ENCODE data around the gene EXOC2.

Gene EXOC2

DNA sequence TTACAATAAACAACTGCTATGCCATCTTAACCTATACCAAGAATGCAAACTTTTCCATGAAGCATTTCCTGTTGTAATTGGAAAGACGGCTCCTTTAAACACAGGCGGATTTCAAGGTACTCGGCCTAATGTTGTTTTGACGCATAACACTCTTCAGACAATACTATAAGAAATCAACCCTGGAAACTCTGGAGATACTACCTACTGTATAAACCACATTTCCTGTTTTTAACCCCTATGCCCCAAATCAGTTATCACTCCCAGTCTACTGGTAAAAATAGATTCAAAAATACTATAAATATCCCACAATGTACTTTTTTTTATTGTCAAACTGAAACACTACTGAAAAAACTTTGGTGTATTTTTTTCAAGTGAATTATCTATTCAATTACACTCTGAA, 183.3 kb downstream of the EXOC2 start:
- POLR2A ChIA-PET = no interaction called here
- DNase-seq (ENCODE audit: extremely low spot score) = no peak
- CTCF ChIA-PET = no interaction called here
- TF ChIP-seq FOXM1 (IDR thresholded peaks at IDR 0.05; ENCODE audit: borderline replicate concordance) (no peak), LEF1 (IDR thresholded peaks at IDR 0.05; ENCODE audit: borderline replicate concordance) (no peak), BHLHE40 (IDR thresholded peaks at IDR 0.05; ENCODE audit: borderline replicate concordance) (no peak), FOXA1 (IDR thresholded peaks at IDR 0.05) (no peak), ZNF384 (IDR thresholded peaks at IDR 0.05) (no peak), HDGF (IDR thresholded peaks at IDR 0.05; ENCODE audit: borderline replicate concordance) (no peak), NFRKB (IDR thresholded peaks at IDR 0.05) (no peak), FOXK2 (IDR thresholded peaks at IDR 0.05) (no peak), ARNT (IDR thresholded peaks at IDR 0.05) (no peak), SP1 (IDR thresholded peaks at IDR 0.05) (no peak), SUZ12 (IDR thresholded peaks at IDR 0.05) (no peak), TARDBP (IDR thresholded peaks at IDR 0.05) (no peak), CTBP1 (IDR thresholded peaks at IDR 0.05; ENCODE audit: borderline replicate concordance) (no peak), ELF4 (IDR thresholded peaks at IDR 0.05) (no peak)
- TF ChIP-seq, protein P1, sequence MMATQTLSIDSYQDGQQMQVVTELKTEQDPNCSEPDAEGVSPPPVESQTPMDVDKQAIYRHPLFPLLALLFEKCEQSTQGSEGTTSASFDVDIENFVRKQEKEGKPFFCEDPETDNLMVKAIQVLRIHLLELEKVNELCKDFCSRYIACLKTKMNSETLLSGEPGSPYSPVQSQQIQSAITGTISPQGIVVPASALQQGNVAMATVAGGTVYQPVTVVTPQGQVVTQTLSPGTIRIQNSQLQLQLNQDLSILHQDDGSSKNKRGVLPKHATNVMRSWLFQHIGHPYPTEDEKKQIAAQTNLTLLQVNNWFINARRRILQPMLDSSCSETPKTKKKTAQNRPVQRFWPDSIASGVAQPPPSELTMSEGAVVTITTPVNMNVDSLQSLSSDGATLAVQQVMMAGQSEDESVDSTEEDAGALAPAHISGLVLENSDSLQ (IDR thresholded peaks at IDR 0.05) = no peak

- POLR2A ChIA-PET = no interaction called here
- no peak for DNase-seq (ENCODE audit: extremely low spot score)
- CTCF ChIA-PET = no interaction called here
- TF ChIP-seq HDGF (IDR thresholded peaks at IDR 0.05; ENCODE audit: borderline replicate concordance) (no peak), FOXA1 (IDR thresholded peaks at IDR 0.05) (no peak)
Observed at GRCh38 chr6:508614-509013, 184.3 kb downstream of the EXOC2 start.

DNA sequence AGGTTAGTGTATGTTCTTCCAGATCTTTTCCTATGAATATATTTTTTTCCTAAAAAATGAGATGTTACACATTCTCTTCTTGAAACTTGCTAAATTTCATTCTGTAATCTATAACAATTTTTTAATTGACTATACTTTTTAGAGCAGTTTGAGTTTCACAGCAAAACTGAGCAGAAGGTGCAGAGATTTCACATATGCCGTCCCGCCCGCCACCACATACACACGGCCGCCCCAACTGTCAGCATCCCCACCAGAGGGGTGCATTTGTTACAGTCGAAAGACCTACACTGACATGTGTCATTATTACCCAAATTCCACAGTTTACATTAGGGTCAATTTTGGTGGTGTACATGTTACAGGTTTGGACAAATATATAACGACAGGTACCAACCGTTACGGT, 184.9 kb downstream of the EXOC2 start:
- TF ChIP-seq SP1 (IDR thresholded peaks at IDR 0.05) = no peak
- TF ChIP-seq BHLHE40 (IDR thresholded peaks at IDR 0.05; ENCODE audit: borderline replicate concordance) = no peak
- no peak for TF ChIP-seq HDGF (IDR thresholded peaks at IDR 0.05; ENCODE audit: borderline replicate concordance)
- no peak for TF ChIP-seq ELF4 (IDR thresholded peaks at IDR 0.05)
- no peak for TF ChIP-seq ZNF384 (IDR thresholded peaks at IDR 0.05)
- no peak for TF ChIP-seq CTBP1 (IDR thresholded peaks at IDR 0.05; ENCODE audit: borderline replicate concordance)
- no peak for TF ChIP-seq L3MBTL2 (conservative IDR thresholded peaks at IDR 0.05)
- no peak for TF ChIP-seq FOXM1 (IDR thresholded peaks at IDR 0.05; ENCODE audit: borderline replicate concordance)
- TF ChIP-seq FOXA1 (IDR thresholded peaks at IDR 0.05) = no peak
- TF ChIP-seq SUZ12 (IDR thresholded peaks at IDR 0.05) = no peak
- no peak for TF ChIP-seq ARNT (IDR thresholded peaks at IDR 0.05)
- no peak for TF ChIP-seq NFRKB (IDR thresholded peaks at IDR 0.05)
- TF ChIP-seq TARDBP (IDR thresholded peaks at IDR 0.05) = no peak
- TF ChIP-seq FOXK2 (IDR thresholded peaks at IDR 0.05) = no peak
- TF ChIP-seq LEF1 (IDR thresholded peaks at IDR 0.05; ENCODE audit: borderline replicate concordance) = no peak
- TF ChIP-seq, protein P1 (IDR thresholded peaks at IDR 0.05) = no peak
- CTCF ChIA-PET = no interaction called here
- POLR2A ChIA-PET = no interaction called here
- DNase-seq (ENCODE audit: extremely low spot score) = no peak

DNA sequence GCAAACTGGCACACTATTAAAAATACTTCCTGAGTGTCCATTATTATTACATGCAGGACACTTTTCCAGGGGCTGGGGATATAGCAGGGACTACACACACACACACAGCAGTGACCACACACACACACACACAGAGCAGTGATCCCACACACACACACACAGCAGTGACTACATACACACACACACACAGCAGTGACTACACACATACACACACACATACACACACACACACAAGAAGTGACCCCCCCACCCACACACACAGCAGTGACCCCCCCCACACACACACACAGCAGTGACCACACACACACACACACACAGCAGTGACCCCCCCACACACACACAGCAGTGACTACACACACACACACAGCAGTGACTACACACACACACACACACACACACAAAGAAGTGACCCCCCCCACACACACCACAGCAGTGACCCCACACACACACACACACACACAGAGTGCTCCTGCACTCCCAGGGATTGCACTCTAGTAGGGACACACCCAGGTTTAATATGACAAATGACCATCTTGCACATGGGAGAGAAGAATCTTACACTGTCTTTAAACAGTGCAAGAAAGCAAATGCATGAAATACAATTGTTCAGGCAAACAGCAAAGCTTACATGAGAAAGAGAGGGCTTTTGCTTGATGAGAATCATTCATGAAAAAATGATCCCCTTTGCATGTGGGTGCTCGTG, 185.9 kb downstream of the EXOC2 start:
- CTCF ChIA-PET = no interaction called here
- POLR2A ChIA-PET = no interaction called here
- TF ChIP-seq L3MBTL2 (conservative IDR thresholded peaks at IDR 0.05) = no peak
- TF ChIP-seq LEF1 (IDR thresholded peaks at IDR 0.05; ENCODE audit: borderline replicate concordance) = no peak
- no peak for TF ChIP-seq ARNT (IDR thresholded peaks at IDR 0.05)
- no peak for TF ChIP-seq FOXM1 (IDR thresholded peaks at IDR 0.05; ENCODE audit: borderline replicate concordance)
- no peak for TF ChIP-seq ZNF384 (IDR thresholded peaks at IDR 0.05)
- no peak for DNase-seq (ENCODE audit: extremely low spot score)

DNA sequence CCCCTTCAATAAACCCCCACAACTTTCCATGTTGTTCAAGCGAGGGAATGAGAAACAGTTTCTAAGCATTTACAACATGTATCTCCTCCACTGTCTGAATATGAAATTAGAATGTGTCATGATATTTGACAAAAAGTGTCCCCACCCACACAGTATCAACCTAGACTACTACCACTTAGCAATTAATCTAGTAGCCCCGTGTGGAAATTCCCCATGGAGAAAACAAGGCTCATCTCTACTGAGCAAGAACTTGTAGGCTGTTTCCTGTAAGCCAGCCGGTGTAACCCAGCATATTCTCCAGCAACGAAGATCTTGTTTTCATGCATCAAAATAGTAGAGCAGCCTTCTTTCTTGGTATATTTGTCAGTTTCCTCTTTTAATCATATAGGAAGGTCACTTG, 186.4 kb downstream of the EXOC2 start:
- TF ChIP-seq FOXK2 (IDR thresholded peaks at IDR 0.05) (no peak), SP1 (IDR thresholded peaks at IDR 0.05) (no peak), L3MBTL2 (conservative IDR thresholded peaks at IDR 0.05) (no peak)
- no peak for DNase-seq (ENCODE audit: extremely low spot score)
- ChIA-PET CTCF (no interaction called here), POLR2A (no interaction called here)

GRCh38 chr6:505374-505773, 187.6 kb downstream of the EXOC2 start:
- TF ChIP-seq TARDBP (IDR thresholded peaks at IDR 0.05) = no peak
- no peak for TF ChIP-seq ELF4 (IDR thresholded peaks at IDR 0.05)
- CTCF ChIA-PET = no interaction called here
- no peak for DNase-seq (ENCODE audit: extremely low spot score)
- POLR2A ChIA-PET = no interaction called here

GRCh38 chr6:504446-504980, 188.4 kb downstream of the EXOC2 start:
- ChIA-PET CTCF (no interaction called here), POLR2A (no interaction called here)
- no peak for DNase-seq (ENCODE audit: extremely low spot score)
- TF ChIP-seq BHLHE40 (IDR thresholded peaks at IDR 0.05; ENCODE audit: borderline replicate concordance) (no peak), HDGF (IDR thresholded peaks at IDR 0.05; ENCODE audit: borderline replicate concordance) (no peak), CTBP1 (IDR thresholded peaks at IDR 0.05; ENCODE audit: borderline replicate concordance) (no peak), ELF4 (IDR thresholded peaks at IDR 0.05) (no peak), L3MBTL2 (conservative IDR thresholded peaks at IDR 0.05) (no peak), LEF1 (IDR thresholded peaks at IDR 0.05; ENCODE audit: borderline replicate concordance) (no peak), FOXA1 (IDR thresholded peaks at IDR 0.05) (no peak), NFRKB (IDR thresholded peaks at IDR 0.05) (no peak), SUZ12 (IDR thresholded peaks at IDR 0.05) (no peak), FOXM1 (IDR thresholded peaks at IDR 0.05; ENCODE audit: borderline replicate concordance) (no peak)
